Fibroblast of skin of back (primary cell): ENCODE measurements around the gene CORT.
A peak's percentile ranks its signal among the peaks of the same experiment; 100 is the strongest.

Source experiments
- DNase-seq: peaks from one replicate; pipeline ENCODE4 v3.0.0-alpha.2; 2013

The CORT gene

DNA sequence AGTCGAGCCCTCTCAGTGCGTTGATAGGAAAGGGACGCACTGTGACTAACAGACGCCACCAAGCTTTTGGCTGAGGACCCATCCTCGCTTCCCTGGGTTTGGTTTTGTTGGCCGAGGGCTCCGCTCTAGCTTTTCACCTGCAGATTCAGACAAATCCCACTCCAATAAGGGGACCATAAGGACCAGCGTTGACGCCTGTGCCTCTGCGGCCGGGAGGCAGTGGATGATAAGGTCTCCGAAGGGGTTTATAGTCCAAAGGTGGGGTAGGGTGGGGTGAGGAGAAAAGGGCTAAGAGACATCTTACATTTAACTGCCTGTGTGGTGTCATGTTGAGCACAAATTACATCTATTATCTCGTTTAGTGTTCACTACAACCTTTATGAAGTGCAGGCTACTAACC lies 25.7 kb downstream of the CORT start:
- DNase-seq = no peak

DNA sequence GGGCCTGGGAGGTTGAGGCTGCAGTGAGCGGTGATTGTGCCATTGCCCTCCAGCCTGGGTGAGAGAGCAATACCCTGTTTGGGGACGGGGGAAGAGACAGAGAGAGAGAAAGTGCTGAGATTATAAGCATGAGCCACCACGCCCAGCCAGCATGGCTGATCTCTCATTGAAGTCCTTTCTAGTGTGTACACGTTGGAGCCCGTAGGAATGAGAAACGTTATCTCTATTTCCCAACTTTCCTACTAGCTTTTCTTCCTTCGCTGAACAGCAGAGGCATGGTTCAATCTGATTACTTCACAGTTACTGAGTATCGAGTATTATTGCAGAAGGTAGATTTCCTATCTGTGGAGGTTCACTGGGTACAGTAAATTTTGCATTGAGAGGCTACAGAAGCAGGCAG lies 29.5 kb downstream of the CORT start:
- no peak for DNase-seq

DNA sequence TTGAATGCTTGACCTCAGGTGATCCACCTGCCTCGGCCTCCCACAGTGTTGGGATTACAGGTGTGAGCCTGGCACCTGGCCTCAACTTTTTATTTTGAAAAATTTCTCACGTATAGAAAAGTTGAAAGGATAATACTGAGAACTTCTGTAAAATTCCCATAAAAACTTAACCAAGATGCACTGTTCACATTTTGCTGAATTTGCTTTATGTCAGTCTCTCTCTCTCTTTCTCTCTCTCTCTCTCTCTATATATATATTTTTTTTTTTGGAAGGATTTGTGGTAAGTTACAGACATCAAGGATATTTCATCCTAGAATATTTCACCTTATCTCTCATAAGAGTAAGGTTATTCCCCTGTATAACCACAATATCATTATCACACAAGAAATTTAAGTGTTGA lies 30.8 kb downstream of the CORT start:
- no peak for DNase-seq

DNA sequence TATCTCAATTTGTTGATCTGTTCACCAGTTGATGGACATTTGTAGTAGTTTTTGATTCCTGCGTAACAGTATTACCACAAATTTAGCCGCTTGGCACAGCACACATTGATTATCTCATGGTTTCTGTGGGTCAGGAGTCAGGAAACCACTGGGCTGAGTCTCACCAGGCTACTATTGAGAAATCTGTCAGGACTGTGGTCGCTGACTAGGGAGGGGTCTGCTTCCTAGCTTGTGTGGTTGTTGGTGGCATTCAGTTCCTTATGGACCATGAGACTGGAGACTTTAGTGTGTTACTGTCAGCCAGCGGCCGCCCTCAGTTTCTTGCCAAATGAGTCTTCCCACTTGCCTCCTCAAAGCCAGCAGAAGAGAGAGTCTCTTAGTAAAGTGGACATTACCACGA lies 34.7 kb downstream of the CORT start:
- DNase-seq = no peak

- DNase-seq = no peak
Observed at GRCh38 chr1:10489291-10490055, 39.6 kb downstream of the CORT start.

DNA sequence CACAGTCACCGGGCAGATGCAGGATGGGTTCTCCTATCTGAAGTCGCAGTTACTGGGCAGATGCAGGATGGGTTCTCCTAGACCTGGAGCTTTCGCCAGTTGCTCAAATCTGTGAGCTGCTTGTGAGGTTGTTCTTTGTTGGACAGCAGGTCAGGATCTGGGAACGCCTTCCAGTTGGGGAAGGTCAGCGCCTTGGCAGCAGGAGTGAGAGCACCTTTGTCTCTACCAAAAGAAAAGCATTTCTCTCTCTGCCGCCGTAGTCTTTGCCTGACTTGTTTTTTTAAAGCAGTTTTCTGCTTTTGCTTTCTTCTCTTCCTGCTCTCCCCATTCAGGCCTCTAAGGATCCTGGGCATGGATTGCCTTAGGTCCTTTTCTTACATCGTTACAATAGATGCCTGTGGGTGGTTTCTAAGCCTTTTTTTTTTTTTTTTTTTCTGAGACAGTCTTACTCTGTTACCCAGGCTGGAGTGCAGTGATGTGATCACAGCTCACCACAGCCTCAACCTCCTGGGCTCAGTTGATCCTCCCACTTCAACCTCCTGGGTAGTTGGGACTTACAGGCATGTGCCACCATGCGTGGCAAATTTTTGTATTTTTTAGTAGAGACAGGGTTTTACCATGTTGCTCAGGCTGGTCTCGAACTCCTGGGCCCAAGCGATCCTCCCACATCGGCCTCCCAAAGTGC lies 40.6 kb downstream of the CORT start:
- DNase-seq = no peak

DNA sequence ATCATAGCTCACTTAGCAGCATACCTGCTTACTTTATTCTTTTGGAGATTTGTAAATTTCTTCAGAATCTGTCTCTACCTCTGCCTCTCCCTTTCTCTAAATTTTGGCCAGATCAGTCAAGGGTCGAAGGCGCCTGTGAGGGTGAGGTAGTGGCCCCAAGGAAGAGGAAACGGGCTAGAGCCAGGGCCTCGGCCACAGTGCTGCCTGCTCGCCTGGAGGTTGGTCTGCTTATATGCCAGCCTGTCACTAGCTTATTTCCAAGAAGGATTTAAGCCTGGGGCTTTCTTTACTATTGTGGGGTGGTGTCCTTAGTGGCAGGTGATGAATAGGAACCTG lies 44.6 kb downstream of the CORT start:
- no peak for DNase-seq

DNA sequence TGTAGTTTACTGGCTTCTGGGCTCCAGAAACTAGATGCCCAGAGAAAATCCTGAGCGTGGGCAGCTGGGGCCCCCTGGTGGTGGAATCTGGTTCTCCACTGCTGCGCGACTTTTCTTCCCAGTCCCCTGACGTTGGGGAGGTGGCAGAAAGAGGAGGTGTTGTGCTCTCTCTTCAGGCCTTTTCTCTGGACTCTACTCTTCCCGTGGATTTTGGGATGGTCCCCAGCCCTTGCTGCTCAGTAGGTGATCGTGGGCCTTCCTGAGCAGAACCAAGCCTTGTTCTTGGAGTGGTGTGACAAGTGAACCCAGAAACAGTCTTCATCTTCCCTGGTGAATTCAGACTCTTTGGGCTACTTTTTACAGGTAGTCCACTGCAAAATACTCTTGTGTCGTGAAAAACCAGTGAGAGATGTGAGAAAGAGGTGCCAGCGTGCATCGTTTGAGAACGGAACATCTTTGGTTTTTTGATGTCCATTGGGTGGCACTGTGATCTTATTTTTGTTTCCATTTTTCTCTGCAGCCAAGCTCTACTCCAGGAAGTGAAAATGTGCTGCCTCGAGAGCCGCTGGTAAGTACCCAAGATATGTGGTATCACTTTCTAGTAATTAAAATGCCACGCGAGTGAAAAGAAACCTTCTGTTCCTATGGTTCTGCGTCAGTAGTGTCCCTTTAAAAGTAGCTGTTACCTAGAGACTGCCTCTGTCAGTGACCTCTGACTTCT lies 45.1 kb downstream of the CORT start:
- peak; percentile 67 for DNase-seq

DNA sequence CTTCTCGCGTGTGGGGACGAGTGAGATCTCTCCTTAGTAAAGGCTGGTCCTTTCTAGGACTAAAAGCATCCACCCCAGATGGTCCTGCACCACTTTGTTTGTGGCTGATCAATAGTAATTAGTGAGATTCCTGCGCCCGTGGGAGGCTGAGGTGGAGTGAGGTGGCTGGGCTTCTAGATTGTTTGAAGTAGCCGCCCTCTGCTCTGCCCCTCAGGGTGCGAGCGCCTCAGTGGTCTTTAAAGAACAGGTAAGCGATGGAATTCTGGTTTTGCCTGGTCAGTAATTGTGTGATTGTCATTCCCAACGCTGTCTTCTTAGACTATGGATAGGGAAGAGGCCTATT lies 45.6 kb downstream of the CORT start:
- no peak for DNase-seq

- DNase-seq = no peak
Observed at GRCh38 chr1:10495952-10496351, 46.1 kb downstream of the CORT start.

DNA sequence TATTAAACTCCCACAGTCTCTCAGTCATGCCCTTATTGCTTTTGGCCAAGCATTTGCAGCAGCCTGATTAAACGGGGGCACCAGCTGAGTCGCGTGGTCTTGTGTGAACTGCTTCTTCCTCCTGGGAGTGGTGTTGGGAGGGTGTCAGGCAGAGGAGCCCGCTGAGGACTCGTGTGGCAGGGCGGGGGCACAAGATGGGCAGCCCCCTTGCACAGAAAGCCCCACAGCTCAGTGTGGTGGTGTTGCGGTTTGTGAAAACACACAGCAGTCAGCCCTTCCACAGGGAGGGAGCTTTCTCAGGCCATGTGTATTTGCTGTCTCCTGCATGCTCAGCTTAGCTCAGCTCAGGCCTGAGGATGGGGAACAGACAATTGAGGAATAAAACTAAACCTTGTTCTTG lies 47.3 kb downstream of the CORT start:
- no peak for DNase-seq

- DNase-seq = no peak
Observed at GRCh38 chr1:10498231-10498630, 48.4 kb downstream of the CORT start.
